Body of pancreas (tissue), 4 donors: ENCODE data around the gene DSC3. TPM values are rescaled to one million over a fixed set of nuclear protein-coding genes. Genes with fewer than 3 reads are reported as not detected.

ENCODE experiments used
- ATAC-seq: fragments of 150-250 bp; one replicate; pipeline ENCODE4 v1.9.1; 2016
- DNase-seq, 4 donors: peaks; one replicate each; pipeline ENCODE4 v3.0.0-alpha.2; 2019
- H3K27ac ChIP-seq, 4 donors: fragments of 200-600 bp; sonication (generic); 1 replicate in 3 of 4; 2 replicates in 1 of 4; pipeline versions ENCODE4 v1.5.1 to v1.6.1; 2016 to 2019; ENCODE audit warnings: mild to moderate bottlenecking in 1 of 4, mixed read lengths in 1 of 4, moderate library complexity in 1 of 4
- H3K27me3 ChIP-seq, 2 donors: fragments of 200-600 bp; sonication (generic); one replicate each; pipeline ENCODE4 v1.6.0; 2016; ENCODE audit warnings: mild to moderate bottlenecking in 1 of 2
- H3K36me3 ChIP-seq, 2 donors: fragments of 200-600 bp; sonication (generic); replicated peaks in 1 of 2; 2 replicates each; pipeline ENCODE4 v1.5.1; 2016; ENCODE audit warnings: low read depth in 2 of 2; ENCODE audit not compliant: insufficient read depth in 1 of 2
- H3K4me1 ChIP-seq: fragments of 200-600 bp; sonication (generic); one replicate; pipeline ENCODE4 v1.6.0; 2016
- H3K4me3 ChIP-seq, 2 donors: fragments of 200-600 bp; sonication (generic); 1 replicate in 1 of 2; 2 replicates in 1 of 2; pipeline ENCODE4 v1.5.1; 2016 to 2019
- H3K9me3 ChIP-seq, 3 donors: fragments of 200-600 bp; sonication (generic); 1 replicate in 2 of 3; 2 replicates in 1 of 3; pipeline ENCODE4 v1.5.1; 2016
- CTCF ChIP-seq, 7 experiments: fragments of 450-650 bp in 4 of 7; fragments of 200-600 bp in 3 of 7; sonication (generic) in 3 of 7; IDR thresholded peaks; one replicate each; pipeline ENCODE4 v1.5.1; 2016 to 2019; ENCODE audit warnings: antibody characterized with exemption in 7 of 7
- POLR2A ChIP-seq, 3 donors: fragments of 450-650 bp; IDR thresholded peaks; one replicate each; pipeline ENCODE4 v1.6.1; 2016; ENCODE audit warnings: antibody characterized with exemption in 3 of 3, mild to moderate bottlenecking in 2 of 3
- WGBS, 2 donors: methylation state at CpG; one replicate each; pipeline ENCODE4 v1.1.5; 2017; 5-methylcytosine and 5-hydroxymethylcytosine counted together
- intact Hi-C: fragments of 100-400 bp; cut with DNase I; formaldehyde crosslinking; loops from one replicate; pipeline ENCODE4 v1.15.1; 2023
- total RNA-seq, 2 donors: library from RNA; depleted of rRNA; stranded (reverse); fragments of >200 nt; gene quantifications; one replicate each; pipeline ENCODE4 v1.1.0, GENCODE V29; 2016

The DSC3 gene
- total RNA-seq, 2 donors from 2014 or later = 0.26 TPM; not detected in 1

GRCh38 chr18:31072175-31072574, 29.6 kb upstream of the DSC3 start:
- intact Hi-C loops = no loop called here
- WGBS, 2 donors = 83 to 88% methylated on average over 4 of the region's 4 CpGs
- Histone ChIP-seq H3K4me3 (no peak overlapping the region), H3K27me3 (no peaks in the 10 kb centered on the region), H3K9me3 (no peaks in the 10 kb centered on the region), H3K36me3 (peaks cover 7 to 11% of the 10 kb centered on the region in 2 donors), H3K27ac (no peak overlapping the region), H3K4me1 (no peaks in the 10 kb centered on the region)
- no peak for ATAC-seq
- TF ChIP-seq POLR2A (IDR thresholded peaks at IDR 0.05) = no peak
- TF ChIP-seq CTCF (IDR thresholded peaks at IDR 0.05) = no peak
- no peak for DNase-seq

DNA sequence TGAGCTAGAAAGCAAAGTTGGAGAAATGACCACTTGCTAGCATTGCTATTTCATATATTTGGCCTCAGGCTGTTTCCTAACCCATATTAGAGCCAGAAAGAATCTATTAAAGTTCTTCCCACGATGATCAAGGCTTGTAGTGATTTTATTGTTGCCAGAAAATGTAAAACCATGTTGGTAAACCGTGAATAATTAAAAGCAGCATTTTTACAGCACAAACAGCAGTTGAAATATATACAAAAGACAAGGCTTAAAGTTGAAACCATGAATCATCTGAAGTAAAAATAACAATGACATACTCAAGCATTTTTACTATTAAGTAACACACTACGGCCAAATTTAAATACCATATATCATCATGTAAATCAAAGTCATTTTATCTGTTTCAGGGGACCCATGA, 27.7 kb upstream of the DSC3 start:
- H3K36me3 ChIP-seq = peaks cover 7 to 11% of the 10 kb centered on the region in 2 donors
- no peak for TF ChIP-seq POLR2A (IDR thresholded peaks at IDR 0.05)
- no peak for TF ChIP-seq CTCF (IDR thresholded peaks at IDR 0.05)
- no peaks in the 10 kb centered on the region for H3K4me1 ChIP-seq
- ATAC-seq (no peak), DNase-seq (no peak)
- intact Hi-C loops = no loop called here
- WGBS, 2 donors = 73 to 77% methylated on average over 3 of the region's 3 CpGs
- H3K4me3 ChIP-seq = no peak overlapping the region
- H3K9me3 ChIP-seq = no peaks in the 10 kb centered on the region
- no peaks in the 10 kb centered on the region for H3K27me3 ChIP-seq
- H3K27ac ChIP-seq = no peak overlapping the region

DNA sequence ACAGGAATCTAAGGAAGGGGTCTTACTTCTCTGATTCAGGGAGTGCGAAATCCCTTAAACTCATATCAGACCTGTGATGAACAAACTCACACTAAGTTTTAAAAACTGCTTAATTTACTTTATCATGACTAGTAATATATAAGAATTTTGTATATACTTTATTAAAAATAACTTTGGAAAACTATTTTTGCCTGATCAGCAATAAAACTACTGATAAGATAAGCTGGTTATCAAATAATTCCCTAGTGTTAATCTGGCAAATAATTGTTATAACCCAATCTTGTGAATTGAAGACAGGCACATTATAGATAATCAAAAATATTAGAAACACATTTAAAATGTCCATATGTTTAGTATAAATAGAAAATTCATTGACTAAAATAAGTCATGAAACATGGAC, 23.7 kb upstream of the DSC3 start:
- Histone ChIP-seq H3K4me1 (no peaks in the 10 kb centered on the region), H3K27ac (no peak overlapping the region), H3K36me3 (peaks cover 7 to 9% of the 10 kb centered on the region in 2 donors), H3K27me3 (no peaks in the 10 kb centered on the region), H3K4me3 (no peak overlapping the region), H3K9me3 (no peaks in the 10 kb centered on the region)
- DNase-seq = no peak
- ATAC-seq = no peak
- intact Hi-C loops = no loop called here
- TF ChIP-seq CTCF (IDR thresholded peaks at IDR 0.05) = no peak
- TF ChIP-seq POLR2A (IDR thresholded peaks at IDR 0.05) = no peak
- 100% methylated on average over 1 of the region's 1 CpG for WGBS, 2 donors

GRCh38 chr18:31065036-31065773, 22.7 kb upstream of the DSC3 start:
- no peak overlapping the region for H3K4me3 ChIP-seq
- intact Hi-C loops = no loop called here
- WGBS, 2 donors = 89 to 90% methylated on average over 6 of the region's 6 CpGs
- ATAC-seq = no peak
- no peaks in the 10 kb centered on the region for H3K9me3 ChIP-seq
- no peak overlapping the region for H3K27ac ChIP-seq
- H3K27me3 ChIP-seq = no peaks in the 10 kb centered on the region
- H3K4me1 ChIP-seq = no peaks in the 10 kb centered on the region
- TF ChIP-seq CTCF (IDR thresholded peaks at IDR 0.05) (no peak), POLR2A (IDR thresholded peaks at IDR 0.05) (no peak)
- H3K36me3 ChIP-seq = peaks cover 5 to 7% of the 10 kb centered on the region in 2 donors
- DNase-seq = no peak

DNA sequence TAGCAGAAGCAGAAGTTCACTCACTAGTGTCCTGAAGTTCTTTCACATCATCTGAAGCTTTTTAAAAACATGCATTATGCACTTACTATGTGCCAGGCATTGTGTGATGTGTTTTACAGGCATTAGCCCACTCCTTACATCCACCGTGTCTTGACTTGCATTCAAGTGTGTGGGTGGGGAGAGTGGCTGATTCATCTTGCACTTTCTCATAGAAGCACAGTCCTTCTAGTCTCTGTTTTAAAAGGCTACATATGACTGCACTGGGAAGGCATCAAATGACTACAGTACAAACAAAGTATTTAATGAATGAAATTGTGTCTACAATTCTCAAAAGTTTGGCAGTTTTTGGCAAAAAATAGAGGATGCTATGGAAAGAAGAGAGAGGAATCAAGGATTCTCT, 21.6 kb upstream of the DSC3 start:
- H3K36me3 ChIP-seq = peaks cover 3 to 5% of the 10 kb centered on the region in 2 donors
- no peak overlapping the region for H3K27ac ChIP-seq
- intact Hi-C loops = no loop called here
- no peaks in the 10 kb centered on the region for H3K27me3 ChIP-seq
- TF ChIP-seq CTCF (IDR thresholded peaks at IDR 0.05) (no peak), POLR2A (IDR thresholded peaks at IDR 0.05) (no peak)
- 82 to 84% methylated on average over 1 of the region's 1 CpG for WGBS, 2 donors
- no peaks in the 10 kb centered on the region for H3K4me1 ChIP-seq
- H3K9me3 ChIP-seq = no peaks in the 10 kb centered on the region
- H3K4me3 ChIP-seq = no peak overlapping the region
- no peak for DNase-seq
- no peak for ATAC-seq
